Right lobe of liver (tissue), 4 donors: ENCODE data around the gene MRC1.

Experiments
- POLR2A ChIP-seq: fragments of 450-650 bp; IDR thresholded peaks from one replicate; pipeline ENCODE4 v1.6.1; 2017; ENCODE audit warnings: antibody characterized with exemption, mild to moderate bottlenecking
- TF ChIP-seq, protein P1 (sequence below), 4 donors: fragments of 200-600 bp in 3 of 4; fragments of 450-650 bp in 1 of 4; IDR thresholded peaks; one replicate each; pipeline versions ENCODE4 v1.5.1 to v1.8.0; 2016 to 2022; ENCODE audit warnings: antibody characterized with exemption in 4 of 4, mild to moderate bottlenecking in 2 of 4
- donor health status: DM: no; HTN: no; CAD: no.
- donor health status: DM: no; HTN: no; CAD: no.
- donor health status: DM: no; HTN: yes; CAD: no.

DNA sequence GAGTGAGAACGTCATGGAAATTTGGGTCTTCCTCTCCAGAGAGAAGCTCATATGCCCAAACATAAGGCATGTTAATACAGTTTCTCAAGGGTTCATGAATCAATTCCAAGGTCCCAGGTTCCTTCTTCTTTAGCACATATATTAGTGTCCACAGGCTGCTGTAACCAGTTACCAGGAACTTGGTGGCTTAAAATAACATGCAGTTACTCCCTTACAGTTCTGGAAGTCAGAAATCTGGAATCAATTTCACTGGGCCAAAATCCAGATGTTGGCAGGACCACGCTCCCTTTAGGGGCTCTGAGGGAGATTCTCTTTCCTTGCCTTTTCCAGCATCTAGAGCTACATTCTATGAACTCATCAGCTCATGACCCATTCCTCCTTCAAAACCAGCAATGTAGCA is 64.8 kb downstream of the MRC1 start:
- TF ChIP-seq, protein P1, sequence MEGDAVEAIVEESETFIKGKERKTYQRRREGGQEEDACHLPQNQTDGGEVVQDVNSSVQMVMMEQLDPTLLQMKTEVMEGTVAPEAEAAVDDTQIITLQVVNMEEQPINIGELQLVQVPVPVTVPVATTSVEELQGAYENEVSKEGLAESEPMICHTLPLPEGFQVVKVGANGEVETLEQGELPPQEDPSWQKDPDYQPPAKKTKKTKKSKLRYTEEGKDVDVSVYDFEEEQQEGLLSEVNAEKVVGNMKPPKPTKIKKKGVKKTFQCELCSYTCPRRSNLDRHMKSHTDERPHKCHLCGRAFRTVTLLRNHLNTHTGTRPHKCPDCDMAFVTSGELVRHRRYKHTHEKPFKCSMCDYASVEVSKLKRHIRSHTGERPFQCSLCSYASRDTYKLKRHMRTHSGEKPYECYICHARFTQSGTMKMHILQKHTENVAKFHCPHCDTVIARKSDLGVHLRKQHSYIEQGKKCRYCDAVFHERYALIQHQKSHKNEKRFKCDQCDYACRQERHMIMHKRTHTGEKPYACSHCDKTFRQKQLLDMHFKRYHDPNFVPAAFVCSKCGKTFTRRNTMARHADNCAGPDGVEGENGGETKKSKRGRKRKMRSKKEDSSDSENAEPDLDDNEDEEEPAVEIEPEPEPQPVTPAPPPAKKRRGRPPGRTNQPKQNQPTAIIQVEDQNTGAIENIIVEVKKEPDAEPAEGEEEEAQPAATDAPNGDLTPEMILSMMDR (IDR thresholded peaks at IDR 0.05): no peak
- TF ChIP-seq POLR2A: no peak
